ENCODE data around the gene RPH3AL.
"Not testable (repeated sequence)": the region's sequence is repeated elsewhere in the genome, so short reads cannot be mapped to it uniquely, and the experiment has no call there.

RPH3AL gene

GRCh38 chr17:237406-237955 is 115.1 kb downstream of the RPH3AL start:
- no peak for DNase-seq (ENCODE audit: low read depth)

GRCh38 chr17:236641-237405 is 115.8 kb downstream of the RPH3AL start:
- DNase-seq (ENCODE audit: low read depth): no peak

GRCh38 chr17:235831-236640 is 116.6 kb downstream of the RPH3AL start:
- DNase-seq (ENCODE audit: low read depth): no peak

GRCh38 chr17:234994-235830 is 117.4 kb downstream of the RPH3AL start:
- DNase-seq (ENCODE audit: low read depth): not testable (repeated sequence)

GRCh38 chr17:234163-234993 is 118.2 kb downstream of the RPH3AL start:
- DNase-seq (ENCODE audit: low read depth): not testable (repeated sequence)

GRCh38 chr17:233473-233941 is 119.1 kb downstream of the RPH3AL start:
- DNase-seq (ENCODE audit: low read depth): no peak

- DNase-seq (ENCODE audit: low read depth): no peak
Measured at GRCh38 chr17:231966-232807, 120.4 kb downstream of the RPH3AL start.

- no peak for DNase-seq (ENCODE audit: low read depth)
Measured at GRCh38 chr17:231191-231965, 121.2 kb downstream of the RPH3AL start.

GRCh38 chr17:230395-230770 is 122.2 kb downstream of the RPH3AL start:
- no peak for DNase-seq (ENCODE audit: low read depth)

- no peak for DNase-seq (ENCODE audit: low read depth)
Measured at GRCh38 chr17:229709-230394, 122.8 kb downstream of the RPH3AL start.

GRCh38 chr17:228951-229708 is 123.5 kb downstream of the RPH3AL start:
- no peak for DNase-seq (ENCODE audit: low read depth)

- no peak for DNase-seq (ENCODE audit: low read depth)
Measured at GRCh38 chr17:227946-228615, 124.5 kb downstream of the RPH3AL start.

- DNase-seq (ENCODE audit: low read depth): no peak
Measured at GRCh38 chr17:227078-227945, 125.3 kb downstream of the RPH3AL start.

GRCh38 chr17:226108-227077 is 126.2 kb downstream of the RPH3AL start:
- no peak for DNase-seq (ENCODE audit: low read depth)

- no peak for DNase-seq (ENCODE audit: low read depth)
Measured at GRCh38 chr17:225551-225950, 127.1 kb downstream of the RPH3AL start.
